ENCODE data around the gene EHD4.
A peak's percentile ranks its signal among the peaks of the same experiment; 100 is the strongest.

The EHD4 gene

GRCh38 chr15:41892621-41893421, 79.5 kb downstream of the EHD4 start:
- peak in 1 of 2 donors; percentile 23 for DNase-seq

GRCh38 chr15:41891946-41892345, 80.4 kb downstream of the EHD4 start:
- DNase-seq: no peak

GRCh38 chr15:41891226-41891625, 81.1 kb downstream of the EHD4 start:
- no peak for DNase-seq

DNA sequence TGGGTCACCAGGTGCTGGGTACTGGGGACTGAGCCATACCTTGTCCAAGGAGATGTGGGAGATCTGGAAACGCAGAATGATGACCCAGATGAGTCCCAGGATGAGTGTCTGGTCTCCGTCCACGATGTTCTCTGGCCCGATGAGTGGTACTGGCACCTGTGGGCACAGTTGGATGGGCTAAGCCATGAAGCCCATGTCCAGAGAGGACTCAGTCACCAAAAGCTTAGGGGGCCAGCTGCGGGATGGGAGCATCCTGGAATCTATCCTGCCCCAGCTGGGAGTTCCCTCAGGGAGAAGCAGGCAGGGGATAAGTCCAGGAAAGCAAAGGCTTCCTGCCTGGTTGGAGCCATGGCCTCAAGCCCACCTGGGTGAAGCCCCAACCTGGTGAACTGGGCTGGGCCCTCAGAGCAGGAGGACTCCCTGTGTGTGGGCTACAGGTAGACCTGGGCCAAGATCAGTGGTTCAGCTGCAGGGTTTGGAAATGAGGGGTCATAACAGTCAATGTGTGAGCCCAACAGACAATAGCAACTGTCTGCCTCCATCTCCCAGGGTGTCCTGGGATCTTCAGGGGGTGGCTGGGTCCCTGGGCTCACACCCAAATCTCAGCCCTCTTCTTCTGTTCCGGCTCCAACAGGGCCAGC, 82.2 kb downstream of the EHD4 start:
- DNase-seq: no peak

DNA sequence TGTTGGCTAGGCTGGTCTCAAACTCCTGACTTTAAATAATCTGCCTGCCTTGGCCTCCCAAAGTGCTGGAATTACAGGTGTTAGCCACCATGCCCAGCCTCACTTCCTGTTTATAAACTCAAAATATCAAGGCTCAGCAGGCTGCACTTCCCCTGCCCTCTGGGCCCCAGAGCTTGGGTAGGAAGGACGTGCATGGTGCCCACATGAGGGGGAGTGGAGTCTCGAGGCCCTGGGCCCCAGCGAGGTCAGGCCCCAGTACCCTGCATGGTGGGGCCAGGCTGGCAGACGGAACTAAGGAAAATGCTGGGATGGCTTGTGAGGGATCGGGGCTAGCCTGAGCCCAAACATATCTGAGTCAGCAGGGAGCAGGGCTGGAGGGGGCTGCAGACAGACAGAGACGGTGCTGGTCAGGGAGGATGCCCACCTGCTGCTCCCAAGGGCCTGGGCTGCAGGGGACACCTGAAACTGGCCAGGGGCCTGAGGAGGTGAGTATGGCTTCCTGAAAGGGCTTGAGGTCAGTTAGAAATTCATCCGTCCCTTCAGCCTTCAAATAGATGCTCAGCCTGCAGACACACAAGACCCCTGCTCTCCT, 83.6 kb downstream of the EHD4 start:
- peak in 1 of 2 donors; percentile 21 for DNase-seq

DNA sequence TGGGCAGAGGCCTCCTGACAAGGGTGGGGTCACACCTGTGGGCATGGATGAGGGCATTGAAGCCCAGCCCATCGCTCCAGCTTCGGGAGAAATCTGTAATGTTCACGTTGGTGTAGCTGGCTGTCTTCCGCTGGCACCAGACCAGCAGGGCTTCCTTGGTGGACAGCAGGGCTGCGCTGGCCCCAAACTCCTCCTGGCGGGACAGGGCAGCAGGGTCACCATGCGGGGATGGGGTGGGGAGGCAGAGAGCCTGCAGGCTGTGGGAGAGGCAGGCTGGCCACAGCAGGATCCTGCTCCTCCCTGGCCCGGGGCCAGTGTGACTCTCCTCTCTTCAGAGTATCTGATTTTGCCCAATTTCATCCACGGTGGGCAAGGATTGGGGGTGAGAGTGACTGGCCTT, 84.5 kb downstream of the EHD4 start:
- no peak for DNase-seq

- DNase-seq: no peak
Measured at GRCh38 chr15:41887161-41887560, 85.2 kb downstream of the EHD4 start.

- DNase-seq: no peak
Measured at GRCh38 chr15:41886741-41887140, 85.6 kb downstream of the EHD4 start.

GRCh38 chr15:41885841-41886240, 86.5 kb downstream of the EHD4 start:
- DNase-seq: no peak

GRCh38 chr15:41885321-41885720, 87.0 kb downstream of the EHD4 start:
- DNase-seq: no peak

- no peak for DNase-seq
Measured at GRCh38 chr15:41884458-41884857, 87.9 kb downstream of the EHD4 start.

- DNase-seq: no peak
Measured at GRCh38 chr15:41883484-41883825, 88.9 kb downstream of the EHD4 start.

GRCh38 chr15:41882689-41883483, 89.5 kb downstream of the EHD4 start:
- DNase-seq: no peak

DNA sequence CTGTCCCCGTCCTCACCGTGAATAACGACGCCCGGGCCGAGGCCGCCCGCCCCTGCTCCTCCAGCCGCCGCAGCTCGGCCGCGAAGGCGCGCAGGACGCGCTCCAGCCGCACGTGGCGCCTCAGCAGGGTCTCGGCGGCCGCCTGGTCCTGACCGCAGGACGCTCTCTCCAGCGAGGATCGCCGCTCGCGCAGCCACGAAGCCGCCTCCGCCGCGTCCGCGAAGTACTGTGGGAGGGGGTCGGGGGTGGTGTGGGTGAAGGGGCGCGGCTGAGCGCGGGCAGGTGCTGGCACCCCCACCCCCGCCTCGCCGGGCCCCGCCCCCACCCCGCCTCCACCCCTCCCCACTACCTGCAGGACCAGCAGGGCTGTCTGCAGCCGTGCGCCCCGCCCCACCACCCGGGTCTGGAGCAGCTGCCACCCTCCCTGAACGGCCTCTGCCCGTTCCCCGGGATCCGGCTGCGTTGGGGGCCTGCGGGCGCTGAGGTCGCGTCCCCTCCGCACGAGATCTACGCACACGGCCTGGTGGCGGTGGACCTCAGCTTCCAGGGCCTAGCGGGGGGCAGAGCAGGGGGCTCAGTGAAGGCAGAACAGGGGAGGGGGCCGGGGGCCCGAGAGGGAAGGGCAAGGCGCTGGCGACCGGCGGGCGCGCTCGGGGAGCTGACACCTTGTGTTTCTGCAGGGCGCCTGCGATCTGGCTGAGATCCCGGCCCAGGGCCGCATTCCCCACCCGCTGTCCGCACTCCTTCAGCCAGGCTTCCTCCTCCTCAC, 90.3 kb downstream of the EHD4 start:
- no peak for DNase-seq

DNA sequence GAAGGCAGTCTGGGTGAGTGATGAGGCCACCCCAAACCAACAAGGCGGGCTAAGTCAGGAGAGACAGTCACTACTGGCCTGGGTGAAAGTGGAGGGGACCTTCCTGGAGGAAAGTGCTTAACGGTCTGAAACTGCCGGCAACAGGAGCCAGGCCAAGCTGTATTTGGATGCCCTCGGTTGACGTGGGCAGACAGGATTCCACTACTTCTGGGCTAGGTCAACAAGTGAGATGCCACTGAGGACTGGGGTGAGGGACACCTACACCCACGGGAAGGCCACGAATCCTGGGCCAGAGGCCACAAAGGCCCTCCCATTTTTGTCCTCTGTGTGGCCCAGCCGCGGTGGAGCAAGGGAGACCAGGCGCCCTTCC, 90.8 kb downstream of the EHD4 start:
- no peak for DNase-seq

- DNase-seq: no peak
Measured at GRCh38 chr15:41881086-41881485, 91.3 kb downstream of the EHD4 start.

- DNase-seq: no peak
Measured at GRCh38 chr15:41880156-41880877, 92.0 kb downstream of the EHD4 start.

DNA sequence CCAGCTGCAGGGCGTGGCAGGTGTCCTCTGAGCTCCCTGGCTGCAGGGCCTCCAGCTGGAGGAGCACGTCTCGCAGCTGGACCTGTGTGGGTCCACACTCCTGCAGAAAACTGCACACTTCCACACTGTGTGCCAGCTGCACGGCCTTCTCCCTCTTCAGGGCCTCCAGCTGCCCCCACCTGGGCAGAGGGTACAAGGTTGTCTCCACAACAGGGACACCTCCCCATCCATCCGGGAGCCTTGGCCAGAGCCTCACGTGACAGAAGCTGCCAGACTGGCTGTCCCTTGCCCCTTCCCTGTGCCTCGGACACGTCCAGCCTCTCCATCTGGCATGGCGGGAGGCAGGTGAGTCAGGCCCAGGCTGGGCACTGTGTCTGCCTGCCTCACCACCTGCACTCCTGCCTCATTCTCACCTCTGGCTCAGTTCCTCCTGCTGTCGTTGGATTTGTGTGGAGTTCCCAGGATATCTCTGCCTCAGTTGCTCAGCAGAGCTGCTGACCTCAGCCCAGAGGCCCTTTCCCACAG, 93.0 kb downstream of the EHD4 start:
- no peak for DNase-seq

- DNase-seq: no peak
Measured at GRCh38 chr15:41878355-41878699, 94.0 kb downstream of the EHD4 start.

GRCh38 chr15:41877631-41878354, 94.6 kb downstream of the EHD4 start:
- no peak for DNase-seq

GRCh38 chr15:41876689-41877088, 95.7 kb downstream of the EHD4 start:
- no peak for DNase-seq
